GM23338 (cell line): ENCODE data around the gene CDHR2. TPM values are rescaled to one million over a fixed set of nuclear protein-coding genes. Genes with fewer than 3 reads are reported as not detected.

Experiments
- ATAC-seq: fragments of 200-7000 bp; cut with Tn5 transposase; 3 replicates; pipeline ENCODE4 v1.9.1; 2020
- DNase-seq: peaks from one replicate; pipeline ENCODE4 v3.0.0-alpha.2; 2015; ENCODE audit warnings: low spot score
- H2AFZ ChIP-seq: fragments of 200-600 bp; sonication (generic); 2 replicates; pipeline ENCODE4 v1.8.0; 2016; ENCODE audit warnings: antibody characterized with exemption, mild to moderate bottlenecking, moderate library complexity
- H3F3A ChIP-seq: fragments of 200-600 bp; sonication (generic); replicated peaks from 2 replicates; pipeline ENCODE4 v1.8.0; 2017; ENCODE audit warnings: antibody characterized with exemption, mixed run types, low read depth
- H3K27ac ChIP-seq: fragments of 200-600 bp; sonication (generic); 2 replicates; pipeline ENCODE4 v1.6.1; 2016; ENCODE audit warnings: low read depth
- H3K27me3 ChIP-seq: fragments of 200-600 bp; sonication (generic); 2 replicates; pipeline ENCODE4 v1.8.0; 2016; ENCODE audit warnings: mild to moderate bottlenecking, mixed run types, moderate library complexity; ENCODE audit not compliant: insufficient read depth
- H3K36me3 ChIP-seq: fragments of 200-600 bp; sonication (generic); 2 replicates; pipeline ENCODE4 v1.8.0; 2016; ENCODE audit warnings: mild to moderate bottlenecking; ENCODE audit not compliant: insufficient read depth
- H3K4me1 ChIP-seq: fragments of 200-600 bp; sonication (generic); 2 replicates; pipeline ENCODE4 v1.8.0; 2016; ENCODE audit warnings: mild to moderate bottlenecking, moderate library complexity; ENCODE audit not compliant: insufficient read depth
- H3K4me2 ChIP-seq: fragments of 200-600 bp; sonication (generic); 2 replicates; pipeline ENCODE4 v1.7.1; 2017; ENCODE audit warnings: mixed run types
- H3K4me3 ChIP-seq: fragments of 200-600 bp; sonication (generic); 2 replicates; pipeline ENCODE4 v1.6.1; 2016; ENCODE audit warnings: mixed run types
- H3K79me2 ChIP-seq: fragments of 200-600 bp; sonication (generic); replicated peaks from 2 replicates; pipeline ENCODE4 v1.8.0; 2017; ENCODE audit warnings: mild to moderate bottlenecking; ENCODE audit not compliant: insufficient read depth
- H3K9me2 ChIP-seq: fragments of 200-600 bp; sonication (generic); 2 replicates; pipeline ENCODE4 v1.8.0; 2017; ENCODE audit not compliant: insufficient read depth
- H4K20me1 ChIP-seq: fragments of 200-600 bp; sonication (generic); replicated peaks from 2 replicates; pipeline ENCODE4 v1.8.0; 2017; ENCODE audit warnings: mild to moderate bottlenecking; ENCODE audit not compliant: insufficient read depth
- H3K27ac Mint-ChIP-seq: 2 replicates; pipeline ENCODE4 v1.8.0; 2020; ENCODE audit warnings: inconsistent platforms, mild to moderate bottlenecking, moderate library complexity, mixed read lengths
- H3K27me3 Mint-ChIP-seq: 3 replicates; pipeline ENCODE4 v1.8.0; 2022; ENCODE audit warnings: low read depth, mild to moderate bottlenecking, moderate library complexity, mixed read lengths, inconsistent platforms; ENCODE audit not compliant: insufficient read depth, poor library complexity
- H3K36me3 Mint-ChIP-seq: 3 replicates; pipeline ENCODE4 v1.8.0; 2021; ENCODE audit warnings: low read depth, mild to moderate bottlenecking, inconsistent platforms, moderate library complexity, mixed read lengths
- H3K4me1 Mint-ChIP-seq: 3 replicates; pipeline ENCODE4 v1.8.0; 2020; ENCODE audit warnings: mild to moderate bottlenecking, inconsistent platforms, mixed read lengths
- H3K4me3 Mint-ChIP-seq: 3 replicates; pipeline ENCODE4 v1.8.0; 2021; ENCODE audit warnings: moderate library complexity, mild to moderate bottlenecking, inconsistent platforms, mixed read lengths
- H3K9me3 Mint-ChIP-seq: 3 replicates; pipeline ENCODE4 v1.8.0; 2020; ENCODE audit warnings: moderate library complexity, mild to moderate bottlenecking, inconsistent platforms, mixed read lengths
- CREB1 ChIP-seq: fragments of 250-450 bp; sonication (Bioruptor Pico); IDR thresholded peaks from 2 replicates; pipeline ENCODE4 v1.5.0; 2020; ENCODE audit warnings: low read depth, mild to moderate bottlenecking, moderate library complexity
- CTCF ChIP-seq, 2 experiments: fragments of 200-600 bp in 1 of 2; sonication (generic) in 1 of 2; conservative IDR thresholded peaks; 2 replicates each; pipeline versions ENCODE4 v1.5.1 to v1.6.1; 2016 to 2017; ENCODE audit warnings: antibody characterized with exemption in 2 of 2, low read depth in 2 of 2, mild to moderate bottlenecking in 2 of 2, moderate library complexity in 1 of 2
- ETS1 ChIP-seq: IDR thresholded peaks from 2 replicates; pipeline ENCODE4 v1.6.1; 2016; ENCODE audit warnings: antibody characterized with exemption
- EZH2 ChIP-seq: fragments of 200-600 bp; sonication (generic); IDR thresholded peaks from one replicate; pipeline ENCODE4 v1.8.0; 2017; ENCODE audit warnings: antibody characterized with exemption, mild to moderate bottlenecking, low read depth; ENCODE audit not compliant: unreplicated experiment
- EZH2phosphoT487 ChIP-seq: fragments of 200-600 bp; sonication (generic); IDR thresholded peaks from one replicate; pipeline ENCODE4 v1.8.1; 2018; ENCODE audit warnings: antibody characterized with exemption; ENCODE audit not compliant: unreplicated experiment
- JUNB ChIP-seq: IDR thresholded peaks from one replicate; pipeline ENCODE4 v1.6.1; 2016; ENCODE audit warnings: antibody characterized with exemption; ENCODE audit not compliant: unreplicated experiment
- NANOG ChIP-seq: IDR thresholded peaks from 2 replicates; pipeline ENCODE4 v1.6.1; 2016; ENCODE audit warnings: antibody characterized with exemption, borderline replicate concordance
- POLR2AphosphoS5 ChIP-seq: IDR thresholded peaks from 2 replicates; pipeline ENCODE4 v1.6.1; 2016; ENCODE audit warnings: antibody characterized with exemption, low read depth
- STAT1 ChIP-seq: IDR thresholded peaks from one replicate; pipeline ENCODE4 v1.6.1; 2016; ENCODE audit warnings: antibody characterized with exemption; ENCODE audit not compliant: unreplicated experiment
- ZNF114 ChIP-seq: fragments of 250-450 bp; sonication (Bioruptor Pico); IDR thresholded peaks from 2 replicates; pipeline ENCODE4 v1.5.0; 2020; ENCODE audit warnings: mild to moderate bottlenecking, moderate library complexity
- ZNF331 ChIP-seq: fragments of 250-450 bp; sonication (Bioruptor Pico); IDR thresholded peaks from 2 replicates; pipeline ENCODE4 v1.5.0; 2020; ENCODE audit warnings: low read depth, mild to moderate bottlenecking, moderate library complexity
- ZNF462 ChIP-seq: fragments of 250-450 bp; sonication (Bioruptor Pico); IDR thresholded peaks from 2 replicates; pipeline ENCODE4 v1.5.0; 2020; ENCODE audit warnings: mild to moderate bottlenecking, moderate library complexity
- polyA plus RNA-seq: library from polyadenylated mRNA; unstranded; fragments of >200 nt; fragmentation: Nextera tagmentation; extraction: Ambion mirVana; gene quantifications from 2 replicates; pipeline ENCODE4 v1.2.1, GENCODE V29; 2016
- total RNA-seq: library from RNA; depleted of rRNA; stranded (reverse); fragments of >200 nt; shearing (Covaris generic); gene quantifications from 2 replicates; pipeline ENCODE4 v1.2.3, GENCODE V29; 2014
- TF ChIP-seq, protein P1 (sequence below): IDR thresholded peaks from one replicate; pipeline ENCODE4 v1.6.1; 2018; ENCODE audit warnings: antibody characterized with exemption; ENCODE audit not compliant: unreplicated experiment

The CDHR2 gene
- total and polyA plus RNA-seq, 2 experiments from 2014 or later: not detected

- Histone ChIP-seq H2AFZ (no peak overlapping the region), H4K20me1 (no peaks in the 10 kb centered on the region), H3K36me3 (no peaks in the 10 kb centered on the region), H3K27ac (no peak overlapping the region), H3F3A (no peaks in the 10 kb centered on the region), H3K4me1 (no peaks in the 10 kb centered on the region), H3K27me3 (no peaks in the 10 kb centered on the region), H3K4me3 (no peak overlapping the region), H3K79me2 (no peaks in the 10 kb centered on the region), H3K9me2 (no peaks in the 10 kb centered on the region), H3K4me2 (no peak overlapping the region)
- Mint-ChIP-seq H3K36me3 (no peaks in the 10 kb centered on the region), H3K4me3 (no peak overlapping the region), H3K4me1 (peaks cover 9% of the 10 kb centered on the region; the same call in 2 of the 3 replicates), H3K9me3 (no peaks in the 10 kb centered on the region; the same call in 1 of the 3 replicates), H3K27me3 (peaks cover 9% of the 10 kb centered on the region), H3K27ac (no peak overlapping the region)
- TF ChIP-seq STAT1 (no peak), ETS1 (no peak), EZH2 (no peak), NANOG (no peak), ZNF462 (CRISPR knock-in tag) (no peak), ZNF114 (CRISPR knock-in tag) (no peak), CTCF (conservative IDR thresholded peaks at IDR 0.05; ENCODE audit: low read depth in 2 of 2) (no peak), JUNB (no peak), ZNF331 (CRISPR knock-in tag) (no peak), EZH2phosphoT487 (no peak), CREB1 (CRISPR knock-in tag) (no peak), POLR2AphosphoS5 (no peak)
- TF ChIP-seq, protein P1, sequence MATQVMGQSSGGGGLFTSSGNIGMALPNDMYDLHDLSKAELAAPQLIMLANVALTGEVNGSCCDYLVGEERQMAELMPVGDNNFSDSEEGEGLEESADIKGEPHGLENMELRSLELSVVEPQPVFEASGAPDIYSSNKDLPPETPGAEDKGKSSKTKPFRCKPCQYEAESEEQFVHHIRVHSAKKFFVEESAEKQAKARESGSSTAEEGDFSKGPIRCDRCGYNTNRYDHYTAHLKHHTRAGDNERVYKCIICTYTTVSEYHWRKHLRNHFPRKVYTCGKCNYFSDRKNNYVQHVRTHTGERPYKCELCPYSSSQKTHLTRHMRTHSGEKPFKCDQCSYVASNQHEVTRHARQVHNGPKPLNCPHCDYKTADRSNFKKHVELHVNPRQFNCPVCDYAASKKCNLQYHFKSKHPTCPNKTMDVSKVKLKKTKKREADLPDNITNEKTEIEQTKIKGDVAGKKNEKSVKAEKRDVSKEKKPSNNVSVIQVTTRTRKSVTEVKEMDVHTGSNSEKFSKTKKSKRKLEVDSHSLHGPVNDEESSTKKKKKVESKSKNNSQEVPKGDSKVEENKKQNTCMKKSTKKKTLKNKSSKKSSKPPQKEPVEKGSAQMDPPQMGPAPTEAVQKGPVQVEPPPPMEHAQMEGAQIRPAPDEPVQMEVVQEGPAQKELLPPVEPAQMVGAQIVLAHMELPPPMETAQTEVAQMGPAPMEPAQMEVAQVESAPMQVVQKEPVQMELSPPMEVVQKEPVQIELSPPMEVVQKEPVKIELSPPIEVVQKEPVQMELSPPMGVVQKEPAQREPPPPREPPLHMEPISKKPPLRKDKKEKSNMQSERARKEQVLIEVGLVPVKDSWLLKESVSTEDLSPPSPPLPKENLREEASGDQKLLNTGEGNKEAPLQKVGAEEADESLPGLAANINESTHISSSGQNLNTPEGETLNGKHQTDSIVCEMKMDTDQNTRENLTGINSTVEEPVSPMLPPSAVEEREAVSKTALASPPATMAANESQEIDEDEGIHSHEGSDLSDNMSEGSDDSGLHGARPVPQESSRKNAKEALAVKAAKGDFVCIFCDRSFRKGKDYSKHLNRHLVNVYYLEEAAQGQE: no peak
- ATAC-seq (no peak), DNase-seq (no peak)
Observed at GRCh38 chr5:176575488-176576422, 26.6 kb downstream of the CDHR2 start.
